Panc1 (cell line): ENCODE measurements around the gene SERGEF.

Experiments
- CTCF ChIP-seq: fragments of 450-650 bp; IDR thresholded peaks from 2 replicates; pipeline ENCODE4 v1.5.1; 2017; ENCODE audit warnings: mild to moderate bottlenecking
- POLR2AphosphoS5 ChIP-seq: IDR thresholded peaks from 2 replicates; pipeline ENCODE4 v1.6.1; 2012; ENCODE audit warnings: mild to moderate bottlenecking, low read depth, low read length, moderate library complexity
- REST ChIP-seq, 2 experiments: IDR thresholded peaks; 2 replicates each; pipeline ENCODE4 v1.6.1; 2011 to 2012; ENCODE audit warnings: low read depth in 2 of 2, control low read depth in 1 of 2, low read length in 1 of 2, mild to moderate bottlenecking in 1 of 2, moderate library complexity in 1 of 2; ENCODE audit not compliant: insufficient read depth in 1 of 2
- SIN3A ChIP-seq: IDR thresholded peaks from 2 replicates; pipeline ENCODE4 v1.6.1; 2012; ENCODE audit warnings: low read depth, mild to moderate bottlenecking, low read length, moderate library complexity, borderline replicate concordance; ENCODE audit not compliant: insufficient read depth
- TCF7L2 ChIP-seq: IDR thresholded peaks from 2 replicates; pipeline ENCODE4 v1.6.1; 2011; ENCODE audit warnings: mild to moderate bottlenecking, low read depth, low read length, inconsistent platforms

- TF ChIP-seq CTCF (no peak), POLR2AphosphoS5 (no peak), REST (IDR thresholded peaks at IDR 0.05; ENCODE audit: insufficient read depth in 1 of 2, low read depth in 2 of 2, low read length in 1 of 2) (no peak), SIN3A (no peak), TCF7L2 (no peak)
Observed at GRCh38 chr11:17766073-17766359, 246.8 kb downstream of the SERGEF start.
